ENCODE data around the gene PTH2R. TPM values are rescaled to one million over a fixed set of nuclear protein-coding genes. Genes with fewer than 3 reads are reported as not detected.

The PTH2R gene
- total and polyA plus RNA-seq, 2 of the 13 experiments (the other 11 are each of a cell fraction or from before 2014, with no cell fraction given): 0.04 TPM; not detected in 1

- TF ChIP-seq NR2F6 (IDR thresholded peaks at IDR 0.05) (no peak), NR2F6 (CRISPR knock-in tag; IDR thresholded peaks at IDR 0.05) (no peak), AFF4 (CRISPR knock-in tag; IDR thresholded peaks at IDR 0.05) (no peak), ZNF468 (CRISPR knock-in tag; IDR thresholded peaks at IDR 0.05) (no peak), ZNF788 (CRISPR knock-in tag; IDR thresholded peaks at IDR 0.05; ENCODE audit: borderline replicate concordance) (no peak), ZNF124 (CRISPR knock-in tag; IDR thresholded peaks at IDR 0.05) (no peak)
Measured at GRCh38 chr2:208356846-208357574, 49.6 kb upstream of the PTH2R start (continued).

- Histone ChIP-seq H2AFZ (ENCODE audit: low read length) (no peak overlapping the region), H3K79me2 (ENCODE audit: insufficient read depth, low read length) (no peaks in the 10 kb centered on the region), H3K9me3 (ENCODE audit: low read length) (no peaks in the 10 kb centered on the region; the same call in 1 of the 2 replicates), H3K9ac (ENCODE audit: insufficient read depth, low read depth, low read length) (no peak overlapping the region), H3K4me2 (ENCODE audit: low read depth, low read length) (no peak overlapping the region), H4K20me1 (ENCODE audit: insufficient read depth, low read length) (no peaks in the 10 kb centered on the region), H3K27ac (ENCODE audit: extremely low read length, insufficient read depth, low read length) (no peak overlapping the region), H3K27me3 (ENCODE audit: control insufficient read depth in 1 of 2, insufficient read depth in 2 of 2, low read length in 2 of 2) (no peaks in the 10 kb centered on the region), H3K36me3 (replicated peaks in 1 of 2; ENCODE audit: control insufficient read depth in 1 of 2, insufficient read depth in 2 of 2, low read length in 2 of 2) (peaks cover 0 to 18% of the 10 kb centered on the region in 2 experiments; a peak in 4 of 5 replicates), H3K4me3 (replicated peaks in 1 of 3; ENCODE audit: insufficient read depth in 1 of 3, low read depth in 2 of 3, low read length in 3 of 3) (no peak overlapping the region), H3K4me1 (ENCODE audit: insufficient read depth, low read length) (peaks cover 12% of the 10 kb centered on the region)
- BruUV-seq (replicated peaks): no TSS peak
- CTCF ChIA-PET (ENCODE audit: low intra/inter-chr PET ratio, low total read pairs): no interaction called here
- POLR2A ChIA-PET: no interaction called here
- in situ Hi-C loops (cut with HindIII; ENCODE audit: extremely low pct_ligation_motif_present, low pct_unique_long_range_greater_than_20kb): no loop called here
- FAIRE-seq (no peak), ATAC-seq (no peak), DNase-seq (ENCODE audit: low spot score) (no peak)
- 92% methylated on average over 10 of the region's 10 CpGs for WGBS (ENCODE audit: low lambda C conversion rate)
- peak; percentile 45 for TF ChIP-seq RBM22 (optimal IDR thresholded peaks at IDR 0.05; ENCODE audit: low read length)
- TF ChIP-seq HBP1 (CRISPR knock-in tag; IDR thresholded peaks at IDR 0.05; ENCODE audit: low read depth): no peak
- TF ChIP-seq NFYC (CRISPR knock-in tag; IDR thresholded peaks at IDR 0.05): peak; percentile 25; the same call in 1 of the 2 replicates
- intact Hi-C loops (cut with micrococcal nuclease; ENCODE audit: unreplicated experiment): loop anchor here (10.0 kb wide), 1 partner anchor 254 kb away; no protein-coding TSS in a partner anchor
Measured at GRCh38 chr2:208358758-208359631, 47.6 kb upstream of the PTH2R start.

Measured in HepG2 (cell line).